GM12878 (cell line): ENCODE data around the gene ENO2. TPM values are rescaled to one million over a fixed set of nuclear protein-coding genes. Genes with fewer than 3 reads are reported as not detected.
A peak's percentile ranks its signal among the peaks of the same experiment; 100 is the strongest.

ENCODE experiments used
- ATAC-seq: fragments of 200-7000 bp; cut with Tn5 transposase; 3 replicates; pipeline ENCODE4 v1.9.1; 2020; ENCODE audit warnings: mild to moderate bottlenecking, moderate library complexity
- BruUV-seq: library from RNA; stranded (reverse); fragments of 400-500 nt; replicated peaks from 2 replicates; lab custom pipeline; 2021; lab: Mats Ljungman, UMichigan
- CTCF ChIA-PET: fragments of 300-600 bp; sonication (Branson Sonifier 250); formaldehyde crosslinking; extraction: SDS; loops from one replicate; lab custom pipeline; 2021; ENCODE audit warnings: inconsistent platforms; lab: Yijun Ruan, JAX
- POLR2A ChIA-PET: fragments of 350-600 bp; formaldehyde crosslinking; extraction: SDS; loops from one replicate; lab custom pipeline; 2021; ENCODE audit warnings: inconsistent platforms; lab: Charles Lee
- RAD21 ChIA-PET: fragments of 300-600 bp; sonication (Branson Sonifier 250); formaldehyde crosslinking; loops from one replicate; lab custom pipeline; 2023; ENCODE audit warnings: antibody characterized with exemption; ENCODE audit not compliant: unreplicated experiment; lab: Charles Lee
- SMC1A ChIA-PET: fragments of 300-600 bp; sonication (Branson Sonifier 250); formaldehyde crosslinking; loops from one replicate; lab custom pipeline; 2023; ENCODE audit not compliant: unreplicated experiment, uncharacterized antibody; lab: Charles Lee
- DNase-seq: peaks from one replicate; pipeline ENCODE4 v3.0.0-alpha.2; 2011; ENCODE audit warnings: low read depth, low spot score
- FAIRE-seq: peaks from 3 replicates; lab custom pipeline; 2011; peaks lifted over from hg19 to GRCh38; lab: Jason Lieb, UNC
- H2AFZ ChIP-seq: 2 replicates; pipeline ENCODE4 v1.6.0; 2011; ENCODE audit warnings: low read depth, low read length, control low read depth; ENCODE audit not compliant: control insufficient read depth
- H3K27ac ChIP-seq: 2 replicates; pipeline ENCODE4 v1.5.1; 2011; ENCODE audit warnings: control low read depth; ENCODE audit not compliant: control insufficient read depth, insufficient read depth
- H3K27me3 ChIP-seq, 2 experiments: replicated peaks in 1 of 2; 2 replicates each; pipeline versions ENCODE4 v1.6.0 to v1.6.1; 2011; ENCODE audit warnings: low read length in 1 of 2; ENCODE audit not compliant: control insufficient read depth in 2 of 2, insufficient read depth in 2 of 2
- H3K36me3 ChIP-seq, 2 experiments: 2 replicates each; pipeline ENCODE4 v1.5.1; 2011; ENCODE audit warnings: low read length in 1 of 2; ENCODE audit not compliant: control insufficient read depth in 2 of 2, insufficient read depth in 2 of 2
- H3K4me1 ChIP-seq: 2 replicates; pipeline ENCODE4 v1.6.1; 2011; ENCODE audit warnings: mild to moderate bottlenecking, low read length, moderate library complexity, mixed read lengths; ENCODE audit not compliant: control insufficient read depth, insufficient read depth
- H3K4me2 ChIP-seq: 2 replicates; pipeline ENCODE4 v1.6.0; 2011; ENCODE audit warnings: control low read depth; ENCODE audit not compliant: control insufficient read depth, insufficient read depth
- H3K4me3 ChIP-seq: fragments of 200-600 bp; sonication (generic); 2 replicates; pipeline ENCODE4 v1.5.1; 2016
- H3K79me2 ChIP-seq: 2 replicates; pipeline ENCODE4 v1.6.0; 2011; ENCODE audit warnings: low read length; ENCODE audit not compliant: control insufficient read depth, insufficient read depth
- H3K9ac ChIP-seq: 2 replicates; pipeline ENCODE4 v1.8.0; 2011; ENCODE audit warnings: low read length, control low read depth, mixed read lengths; ENCODE audit not compliant: control insufficient read depth, insufficient read depth
- H3K9me3 ChIP-seq: replicated peaks from 3 replicates; pipeline ENCODE4 v1.5.1; 2011; ENCODE audit warnings: mild to moderate bottlenecking, low read length; ENCODE audit not compliant: control insufficient read depth, insufficient read depth
- H4K20me1 ChIP-seq: 2 replicates; pipeline ENCODE4 v1.6.0; 2011; ENCODE audit not compliant: control insufficient read depth, insufficient read depth
- CEBPB ChIP-seq, 2 experiments: fragments of 150-350 bp in 1 of 2; IDR thresholded peaks; 2 replicates each; pipeline ENCODE4 v1.6.1; 2012 to 2014; ENCODE audit warnings: low read depth in 2 of 2, low read length in 2 of 2, borderline replicate concordance in 1 of 2, inconsistent platforms in 1 of 2
- ELK1 ChIP-seq: IDR thresholded peaks from 2 replicates; pipeline ENCODE4 v1.6.1; 2012; ENCODE audit warnings: low read depth, low read length, improper control_type of control experiment
- IKZF1 ChIP-seq: fragments of 450-650 bp; conservative IDR thresholded peaks from 2 replicates; pipeline ENCODE4 v1.6.1; 2017; ENCODE audit warnings: antibody characterized with exemption, mild to moderate bottlenecking
- KDM1A ChIP-seq: fragments of 200-600 bp; sonication (generic); IDR thresholded peaks from 2 replicates; pipeline ENCODE4 v1.6.1; 2016; ENCODE audit warnings: borderline replicate concordance
- MEF2B ChIP-seq: fragments of 450-650 bp; IDR thresholded peaks from 2 replicates; pipeline ENCODE4 v1.6.1; 2018; ENCODE audit warnings: mild to moderate bottlenecking, moderate library complexity; ENCODE audit not compliant: partially characterized antibody, poor library complexity, severe bottlenecking
- SKIL ChIP-seq: fragments of 450-650 bp; IDR thresholded peaks from 2 replicates; pipeline ENCODE4 v1.6.1; 2017; ENCODE audit warnings: mild to moderate bottlenecking, low read depth, inconsistent platforms; ENCODE audit not compliant: poor library complexity, severe bottlenecking
- SP1 ChIP-seq: IDR thresholded peaks from one replicate; pipeline ENCODE4 v1.6.1; 2011; ENCODE audit warnings: low read depth, low read length
- YY1 ChIP-seq: IDR thresholded peaks from 2 replicates; pipeline ENCODE4 v1.6.1; 2011; ENCODE audit warnings: low read depth, mild to moderate bottlenecking, low read length
- ZBTB40 ChIP-seq: fragments of 450-650 bp; IDR thresholded peaks from 2 replicates; pipeline ENCODE4 v1.6.1; 2016; ENCODE audit warnings: mild to moderate bottlenecking, moderate library complexity, borderline replicate concordance
- ZZZ3 ChIP-seq: IDR thresholded peaks from 2 replicates; pipeline ENCODE4 v1.6.1; 2011; ENCODE audit warnings: low read depth; ENCODE audit not compliant: control insufficient read depth, insufficient read length
- WGBS: methylation state at CpG from one replicate; pipeline ENCODE4 v1.1.6; 2016; ENCODE audit warnings: low lambda C conversion rate; ENCODE audit not compliant: insufficient replicate concordance, insufficient coverage; ENCODE audit errors: missing lambda C conversion rate; 5-methylcytosine and 5-hydroxymethylcytosine counted together
- in situ Hi-C: fragments of 300-500 bp; cut with MboI; formaldehyde crosslinking; loops from 9 replicates; pipeline ENCODE4 v1.14.3; 2018; ENCODE audit warnings: mixed read lengths
- intact Hi-C: fragments of 100-400 bp; cut with micrococcal nuclease; formaldehyde crosslinking; loops from one replicate; pipeline ENCODE4 v1.14.2; 2022; ENCODE audit not compliant: unreplicated experiment
- polyA plus RNA-seq, 11 experiments: library from polyadenylated mRNA; depleted of rRNA in 4 of 11; unstranded in 6 of 11; stranded (reverse) in 5 of 11; fragments of >200 nt; fragmentation: Nextera tagmentation in 4 of 11; fragmentation: Illumina TruSeq in 1 of 11; extraction: Ambion mirVana in 4 of 11; extraction: Trizol in 1 of 11; gene quantifications; 1 replicate in 1 of 11; 2 replicates in 10 of 11; pipeline versions ENCODE4 v1.2.1 to v1.2.3, GENCODE V29; 2011 to 2016; ENCODE audit warnings: inconsistent platforms in 2 of 11, missing spikeins in 2 of 11, low read depth in 1 of 11
- total RNA-seq, 4 experiments: library from RNA; depleted of rRNA in 3 of 4; stranded (reverse); fragments of >200 nt in 3 of 4; fragmentation: Illumina TruSeq in 1 of 4; extraction: Trizol in 1 of 4; gene quantifications; 2 replicates each; pipeline versions ENCODE4 v1.2.1 to v1.2.3, GENCODE V29; 2013 to 2021
- TF ChIP-seq, protein P1 (sequence below): fragments of 450-650 bp; conservative IDR thresholded peaks from 2 replicates; pipeline ENCODE4 v1.6.1; 2017; ENCODE audit warnings: mild to moderate bottlenecking, moderate library complexity

ENO2 gene
- total and polyA plus RNA-seq, 10 of the 15 experiments (the other 5 are each of a cell fraction or from before 2014, with no cell fraction given) = 24.8 to 196 (median 43.1) TPM

DNA sequence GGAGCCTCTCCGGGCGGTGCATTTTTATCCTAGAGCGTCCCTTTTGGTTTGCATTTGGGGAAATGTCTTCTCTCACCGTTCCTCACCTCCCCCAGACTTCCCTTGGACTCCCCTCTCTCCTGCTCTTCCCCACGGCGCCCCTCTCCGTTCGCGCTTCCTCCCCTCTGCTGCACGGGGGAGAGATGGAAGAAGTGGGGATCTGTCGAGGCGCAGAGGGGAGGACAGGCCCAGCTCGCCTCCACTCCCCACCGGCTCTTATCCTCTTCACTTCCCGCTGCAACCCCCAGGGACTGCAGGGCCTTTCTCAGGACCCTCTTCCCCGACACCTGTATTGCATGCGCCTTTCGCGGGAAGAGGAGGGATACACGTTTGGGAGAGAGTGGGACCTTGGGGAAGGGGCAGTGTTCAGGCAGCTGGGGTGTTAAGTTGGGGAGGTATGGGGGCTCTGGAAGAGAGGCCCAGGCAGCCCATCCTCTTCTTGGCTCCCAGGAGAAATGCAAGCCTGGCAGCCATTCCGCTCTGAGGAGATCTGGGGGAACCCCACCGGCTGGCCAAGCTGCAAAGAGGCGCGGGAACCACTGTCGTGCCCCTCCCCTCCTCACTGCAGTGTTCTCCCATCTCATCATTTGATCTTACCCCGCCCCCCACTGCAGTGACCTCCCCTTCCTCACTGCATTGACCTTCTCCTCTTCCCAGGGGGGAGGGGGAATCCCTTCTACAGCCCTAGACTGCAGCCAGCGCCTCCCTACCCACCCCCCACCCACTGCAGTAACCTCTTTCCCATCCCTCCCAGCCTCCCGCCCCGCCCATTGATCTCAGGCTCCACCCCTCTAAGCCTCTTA, 788 bp downstream of the ENO2 start:
- Histone ChIP-seq H3K4me3 (peak overlapping the region; percentile 100), H3K36me3 (peaks cover 2 to 6% of the 10 kb centered on the region in 2 experiments; a peak in 2 of 4 replicates), H3K27ac (peak overlapping the region; percentile 59), H3K27me3 (no peaks in the 10 kb centered on the region), H3K79me2 (peaks cover 23% of the 10 kb centered on the region), H3K9me3 (no peaks in the 10 kb centered on the region), H3K4me1 (peaks cover 11% of the 10 kb centered on the region), H4K20me1 (no peaks in the 10 kb centered on the region), H3K4me2 (peak overlapping the region; percentile 97), H3K9ac (peak overlapping the region; percentile 83), H2AFZ (peak overlapping the region; percentile 81)
- ChIA-PET SMC1A (interaction anchor here (1.3 to 3.1 kb wide), 2 partner anchors 23 to 30 kb away, joined by 5 to 16 read pairs; partner anchors contain the start of gene C12orf57), CTCF (interaction anchor here (1.5 to 4.6 kb wide), 3 partner anchors 9 to 46 kb away, joined by 4 to 20 read pairs (median 18); partner anchors contain the start of gene SPSB2), RAD21 (interaction anchor here (0.7 kb wide), 1 partner anchor 24 kb away, joined by 3 read pairs; no protein-coding TSS in a partner anchor), POLR2A (interaction anchor here (0.6 to 3.0 kb wide), 13 partner anchors 8 to 169 kb away, joined by 3 to 14 read pairs (median 3); partner anchors contain the start of genes C12orf57, CDCA3, RNU7-1 and SPSB2)
- intact Hi-C loops (no loop called here), in situ Hi-C loops (no loop called here)
- FAIRE-seq (no peak), DNase-seq (no peak), ATAC-seq (peak; percentile 65)
- WGBS = 2% methylated on average over 27 of the region's 29 CpGs
- BruUV-seq = TSS peak; percentile 61
- TF ChIP-seq SKIL = no peak
- 0 out of 2 replicates have a peak, but pooled peaks have one; percentile 7 for TF ChIP-seq IKZF1
- no peak for TF ChIP-seq KDM1A
- TF ChIP-seq ELK1 = no peak
- peak; percentile 28; the same call in 1 of the 2 replicates for TF ChIP-seq ZBTB40
- TF ChIP-seq, protein P1, sequence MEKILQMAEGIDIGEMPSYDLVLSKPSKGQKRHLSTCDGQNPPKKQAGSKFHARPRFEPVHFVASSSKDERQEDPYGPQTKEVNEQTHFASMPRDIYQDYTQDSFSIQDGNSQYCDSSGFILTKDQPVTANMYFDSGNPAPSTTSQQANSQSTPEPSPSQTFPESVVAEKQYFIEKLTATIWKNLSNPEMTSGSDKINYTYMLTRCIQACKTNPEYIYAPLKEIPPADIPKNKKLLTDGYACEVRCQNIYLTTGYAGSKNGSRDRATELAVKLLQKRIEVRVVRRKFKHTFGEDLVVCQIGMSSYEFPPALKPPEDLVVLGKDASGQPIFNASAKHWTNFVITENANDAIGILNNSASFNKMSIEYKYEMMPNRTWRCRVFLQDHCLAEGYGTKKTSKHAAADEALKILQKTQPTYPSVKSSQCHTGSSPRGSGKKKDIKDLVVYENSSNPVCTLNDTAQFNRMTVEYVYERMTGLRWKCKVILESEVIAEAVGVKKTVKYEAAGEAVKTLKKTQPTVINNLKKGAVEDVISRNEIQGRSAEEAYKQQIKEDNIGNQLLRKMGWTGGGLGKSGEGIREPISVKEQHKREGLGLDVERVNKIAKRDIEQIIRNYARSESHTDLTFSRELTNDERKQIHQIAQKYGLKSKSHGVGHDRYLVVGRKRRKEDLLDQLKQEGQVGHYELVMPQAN = 0 out of 2 replicates have a peak, but pooled peaks have one; percentile 19
- TF ChIP-seq CEBPB (IDR thresholded peaks at IDR 0.05; ENCODE audit: borderline replicate concordance in 1 of 2, low read depth in 2 of 2, low read length in 2 of 2) = no peak
- TF ChIP-seq MEF2B = peak; percentile 28
- peak; percentile 19 for TF ChIP-seq SP1
- no peak for TF ChIP-seq ZZZ3
- TF ChIP-seq YY1 = peak; percentile 78
